ENCODE results near the gene RBP5. TPM values are rescaled to one million over a fixed set of nuclear protein-coding genes. Genes with fewer than 3 reads are reported as not detected.
"Not testable (repeated sequence)": the region's sequence is repeated elsewhere in the genome, so short reads cannot be mapped to it uniquely, and the experiment has no call there.

The RBP5 gene
- total RNA-seq, 1 experiment from 2014 or later, result 2.6 TPM

GRCh38 chr12:7108796-7109571, 19.7 kb downstream of the RBP5 start, which contains the start of gene C1RL:
C1RL (minus strand) TSS chr12:7109214; CDS start chr12:7109180, 34 bp downstream.
- peak within 1 kb of the TSS; percentile 64 for H3K4me3 ChIP-seq (ENCODE audit: insufficient read depth, low read depth, low read length)
- no peaks in the 10 kb centered on the region for H3K36me3 ChIP-seq (replicated peaks; ENCODE audit: control insufficient read depth, insufficient read depth, low read length)
- peak; percentile 89 for DNase-seq
- H3K27me3 ChIP-seq (ENCODE audit: control insufficient read depth, insufficient read depth, low read length), result no peaks in the 10 kb centered on the region; the same call in 1 of the 2 replicates

- no peaks in the 10 kb centered on the region for H3K36me3 ChIP-seq (replicated peaks; ENCODE audit: control insufficient read depth, insufficient read depth, low read length)
- DNase-seq, result peak; percentile 90
- no peaks in the 10 kb centered on the region; the same call in 1 of the 2 replicates for H3K27me3 ChIP-seq (ENCODE audit: control insufficient read depth, insufficient read depth, low read length)
- H3K4me3 ChIP-seq (ENCODE audit: insufficient read depth, low read depth, low read length), result peak overlapping the region; percentile 64
These were observed 20.5 kb downstream of the RBP5 start for GRCh38 chr12:7108003-7108795.

GRCh38 chr12:7107636-7108002, 21.1 kb downstream of the RBP5 start:
- Histone ChIP-seq H3K4me3 (ENCODE audit: insufficient read depth, low read depth, low read length) (peak overlapping the region; percentile 64; the same call in 1 of the 2 replicates), H3K27me3 (ENCODE audit: control insufficient read depth, insufficient read depth, low read length) (no peaks in the 10 kb centered on the region; the same call in 1 of the 2 replicates), H3K36me3 (replicated peaks; ENCODE audit: control insufficient read depth, insufficient read depth, low read length) (no peaks in the 10 kb centered on the region)
- DNase-seq, result no peak

DNA sequence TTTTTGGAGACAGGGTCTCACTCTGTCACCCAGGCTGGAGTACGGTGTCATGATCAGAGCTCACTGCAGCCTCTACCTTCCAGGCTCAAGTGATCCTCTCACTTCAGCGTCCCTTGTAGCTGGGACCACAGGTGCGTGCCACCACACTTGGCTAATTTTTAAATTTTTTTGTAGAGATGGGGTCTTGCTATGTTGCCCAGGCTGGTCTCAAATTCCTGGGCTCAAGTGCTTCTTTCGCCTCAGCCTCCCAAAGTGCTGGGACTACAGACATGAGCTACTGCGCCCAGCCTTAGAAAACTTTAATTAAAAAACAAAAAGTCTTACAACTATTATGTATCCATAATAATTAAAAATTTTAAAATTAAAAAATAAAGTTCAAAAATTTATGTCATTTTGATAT, 21.5 kb downstream of the RBP5 start:
- not testable (repeated sequence) for H3K27me3 ChIP-seq (ENCODE audit: control insufficient read depth, insufficient read depth, low read length); DNase-seq; H3K36me3 ChIP-seq (replicated peaks; ENCODE audit: control insufficient read depth, insufficient read depth, low read length); H3K4me3 ChIP-seq (ENCODE audit: insufficient read depth, low read depth, low read length)

DNA sequence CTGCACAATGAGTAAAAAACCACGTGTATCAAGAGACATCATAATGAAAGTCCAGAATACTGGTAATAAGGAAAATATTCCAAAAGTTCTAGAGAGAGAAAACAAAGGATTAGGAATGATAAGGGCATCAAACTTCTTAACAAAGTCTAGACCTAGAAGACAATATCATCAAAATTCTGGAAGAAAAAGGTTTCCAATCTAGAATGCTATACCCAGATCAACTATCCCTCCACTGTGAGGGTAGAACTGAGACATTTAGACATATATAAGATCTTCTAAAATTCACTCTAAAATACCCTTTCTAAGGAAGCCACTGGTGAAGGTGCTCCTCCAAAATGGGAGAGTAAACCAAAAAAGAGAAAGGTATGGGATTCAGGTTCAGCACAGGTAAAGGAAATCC, 22.6 kb downstream of the RBP5 start:
- H3K27me3 ChIP-seq (ENCODE audit: control insufficient read depth, insufficient read depth, low read length), result no peaks in the 10 kb centered on the region; the same call in 1 of the 2 replicates
- no peak overlapping the region for H3K4me3 ChIP-seq (ENCODE audit: insufficient read depth, low read depth, low read length)
- DNase-seq, result no peak
- peaks cover 1% of the 10 kb centered on the region; the same call in 1 of the 2 replicates for H3K36me3 ChIP-seq (replicated peaks; ENCODE audit: control insufficient read depth, insufficient read depth, low read length)

GRCh38 chr12:7103837-7104584, 24.7 kb downstream of the RBP5 start:
- H3K27me3 ChIP-seq (ENCODE audit: control insufficient read depth, insufficient read depth, low read length), result no peaks in the 10 kb centered on the region; the same call in 1 of the 2 replicates
- H3K4me3 ChIP-seq (ENCODE audit: insufficient read depth, low read depth, low read length), result no peak overlapping the region
- no peak for DNase-seq
- H3K36me3 ChIP-seq (replicated peaks; ENCODE audit: control insufficient read depth, insufficient read depth, low read length), result peaks cover 1% of the 10 kb centered on the region

DNA sequence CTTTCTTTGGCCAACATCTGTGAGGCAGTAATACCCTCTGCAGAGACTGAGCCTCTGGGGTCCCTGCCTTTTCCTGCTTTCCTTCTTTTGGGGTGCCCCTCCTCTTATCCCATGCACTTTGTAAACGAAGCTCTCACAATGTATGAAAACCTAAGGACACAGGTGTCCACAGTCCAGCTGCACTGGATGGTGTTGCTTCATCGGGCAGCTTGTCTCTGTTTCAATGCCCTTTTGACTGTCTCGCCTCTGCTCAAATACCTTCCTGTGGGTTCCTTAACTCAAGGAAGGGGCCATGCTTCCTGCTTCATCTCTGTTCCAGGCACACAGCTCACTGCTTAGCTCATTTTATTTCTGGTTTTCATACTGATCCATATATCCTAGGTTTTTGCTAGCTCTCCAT, 26.1 kb downstream of the RBP5 start:
- H3K4me3 ChIP-seq (ENCODE audit: insufficient read depth, low read depth, low read length), result no peak overlapping the region
- no peaks in the 10 kb centered on the region for H3K27me3 ChIP-seq (ENCODE audit: control insufficient read depth, insufficient read depth, low read length)
- peaks cover 1% of the 10 kb centered on the region for H3K36me3 ChIP-seq (replicated peaks; ENCODE audit: control insufficient read depth, insufficient read depth, low read length)
- DNase-seq, result no peak

DNA sequence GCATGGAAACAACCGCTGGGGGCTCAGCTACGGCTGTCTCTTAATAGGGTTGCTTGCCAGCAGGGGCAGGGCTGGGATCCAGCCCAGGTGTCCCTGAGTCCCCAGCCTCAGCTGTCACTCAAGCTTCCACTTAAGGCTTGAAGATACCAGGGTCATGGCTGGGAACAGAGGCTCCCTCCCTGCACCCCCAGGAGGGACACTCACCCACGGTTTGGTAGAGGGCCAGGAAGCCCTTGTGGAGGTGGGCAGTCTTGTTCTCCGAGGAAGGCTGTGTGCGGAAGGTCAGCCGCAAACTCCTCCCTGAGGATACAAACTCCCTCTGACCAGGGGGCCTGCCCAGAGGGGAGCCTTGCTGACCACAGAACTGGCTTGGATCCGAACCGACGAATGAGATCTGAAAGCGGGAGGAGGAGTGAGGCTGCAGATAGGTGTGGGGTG, 27.0 kb downstream of the RBP5 start:
- H3K36me3 ChIP-seq (replicated peaks; ENCODE audit: control insufficient read depth, insufficient read depth, low read length), result peaks cover 1% of the 10 kb centered on the region
- H3K27me3 ChIP-seq (ENCODE audit: control insufficient read depth, insufficient read depth, low read length), result no peaks in the 10 kb centered on the region
- H3K4me3 ChIP-seq (ENCODE audit: insufficient read depth, low read depth, low read length), result no peak overlapping the region
- DNase-seq, result no peak

GRCh38 chr12:7101047-7101693, 27.5 kb downstream of the RBP5 start:
- DNase-seq, result no peak
- H3K36me3 ChIP-seq (replicated peaks; ENCODE audit: control insufficient read depth, insufficient read depth, low read length), result peaks cover 1% of the 10 kb centered on the region
- H3K27me3 ChIP-seq (ENCODE audit: control insufficient read depth, insufficient read depth, low read length), result no peaks in the 10 kb centered on the region
- no peak overlapping the region for H3K4me3 ChIP-seq (ENCODE audit: insufficient read depth, low read depth, low read length)

DNA sequence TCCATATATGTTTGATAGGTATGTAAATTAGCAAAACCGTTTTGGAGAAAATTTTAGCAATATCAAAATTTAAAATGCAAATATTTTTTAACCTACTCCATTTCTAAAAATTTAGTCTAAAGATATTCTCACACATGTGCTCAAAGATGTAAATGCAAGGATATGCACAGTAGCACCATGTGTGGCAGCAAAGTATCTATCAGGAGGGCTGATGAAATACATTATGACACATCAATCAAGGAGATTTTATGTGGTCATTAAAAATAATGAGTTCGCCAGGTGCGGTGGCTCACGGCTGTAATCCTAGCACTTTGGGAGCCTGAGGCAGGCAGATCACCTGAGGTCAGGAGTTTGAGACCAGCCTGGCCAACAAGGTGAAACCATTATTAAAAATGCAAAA, 28.4 kb downstream of the RBP5 start:
- H3K4me3 ChIP-seq (ENCODE audit: insufficient read depth, low read depth, low read length), result no peak overlapping the region
- no peaks in the 10 kb centered on the region for H3K27me3 ChIP-seq (ENCODE audit: control insufficient read depth, insufficient read depth, low read length)
- no peak for DNase-seq
- H3K36me3 ChIP-seq (replicated peaks; ENCODE audit: control insufficient read depth, insufficient read depth, low read length), result peaks cover 1% of the 10 kb centered on the region

DNA sequence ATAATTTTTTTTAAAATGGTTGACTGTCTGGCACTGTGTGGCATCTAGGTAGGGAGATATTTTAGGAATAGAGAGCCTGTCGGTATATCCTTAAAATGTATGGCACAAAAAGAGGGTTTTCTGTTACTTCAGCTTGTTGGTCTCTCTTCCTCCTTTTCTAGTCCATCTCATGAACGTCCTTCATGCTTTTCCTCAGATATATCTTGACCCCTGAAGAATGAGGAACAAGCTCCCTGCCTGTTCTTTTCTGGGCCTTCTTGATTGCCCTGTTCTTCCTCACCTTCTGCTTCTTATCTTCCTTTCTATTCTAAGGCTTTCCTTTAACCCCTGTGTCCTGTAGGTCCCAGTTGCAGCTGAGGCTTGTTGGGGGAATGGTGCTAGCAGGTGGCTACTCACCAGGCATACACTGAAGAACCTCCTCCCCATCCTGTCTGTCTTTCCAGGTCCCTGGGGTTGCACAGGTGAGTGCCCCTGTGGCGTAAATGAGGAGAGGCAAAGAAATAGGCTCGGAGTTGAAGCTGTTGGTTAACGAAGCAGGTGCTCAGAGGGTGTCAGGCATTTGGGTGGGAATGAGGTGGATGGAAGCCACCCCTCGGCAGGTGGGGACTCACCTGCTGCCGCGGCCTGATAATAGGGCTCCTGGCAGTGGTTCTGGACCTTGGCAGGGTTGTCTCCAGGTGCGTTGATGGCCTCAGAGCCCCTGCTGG, 29.2 kb downstream of the RBP5 start:
- no peak for DNase-seq
- H3K36me3 ChIP-seq (replicated peaks; ENCODE audit: control insufficient read depth, insufficient read depth, low read length), result peaks cover 1% of the 10 kb centered on the region
- H3K4me3 ChIP-seq (ENCODE audit: insufficient read depth, low read depth, low read length), result no peak overlapping the region
- H3K27me3 ChIP-seq (ENCODE audit: control insufficient read depth, insufficient read depth, low read length), result no peaks in the 10 kb centered on the region

- Histone ChIP-seq H3K27me3 (ENCODE audit: control insufficient read depth, insufficient read depth, low read length) (no peaks in the 10 kb centered on the region), H3K36me3 (replicated peaks; ENCODE audit: control insufficient read depth, insufficient read depth, low read length) (peaks cover 1% of the 10 kb centered on the region), H3K4me3 (ENCODE audit: insufficient read depth, low read depth, low read length) (no peak overlapping the region)
- no peak for DNase-seq
These were observed 31.7 kb downstream of the RBP5 start for GRCh38 chr12:7096979-7097378.

GRCh38 chr12:7096006-7096932, 32.4 kb downstream of the RBP5 start:
- DNase-seq, result no peak
- Histone ChIP-seq H3K36me3 (replicated peaks; ENCODE audit: control insufficient read depth, insufficient read depth, low read length) (no peaks in the 10 kb centered on the region; the same call in 1 of the 2 replicates), H3K27me3 (ENCODE audit: control insufficient read depth, insufficient read depth, low read length) (no peaks in the 10 kb centered on the region), H3K4me3 (ENCODE audit: insufficient read depth, low read depth, low read length) (no peak overlapping the region)
